Keratinocyte (primary cell): Measurements from ENCODE around the gene NEIL1.

Experiments
- EZH2 ChIP-seq: IDR thresholded peaks from one replicate; pipeline ENCODE4 v1.6.1; 2012; ENCODE audit warnings: inconsistent platforms, mild to moderate bottlenecking, low read length, moderate library complexity
- TF ChIP-seq, protein P1 (sequence below), 3 experiments: IDR thresholded peaks in 1 of 3; conservative IDR thresholded peaks in 1 of 3; optimal IDR thresholded peaks in 1 of 3; 2 replicates in 2 of 3; 3 replicates in 1 of 3; pipeline versions ENCODE3 to v1.5.1; 2011; ENCODE audit warnings: low read length in 3 of 3, mild to moderate bottlenecking in 3 of 3, moderate library complexity in 2 of 3, control low read depth in 1 of 3, inconsistent platforms in 1 of 3; ENCODE audit not compliant: insufficient read depth in 2 of 3; ENCODE audit errors: extremely low read depth in 1 of 3

DNA sequence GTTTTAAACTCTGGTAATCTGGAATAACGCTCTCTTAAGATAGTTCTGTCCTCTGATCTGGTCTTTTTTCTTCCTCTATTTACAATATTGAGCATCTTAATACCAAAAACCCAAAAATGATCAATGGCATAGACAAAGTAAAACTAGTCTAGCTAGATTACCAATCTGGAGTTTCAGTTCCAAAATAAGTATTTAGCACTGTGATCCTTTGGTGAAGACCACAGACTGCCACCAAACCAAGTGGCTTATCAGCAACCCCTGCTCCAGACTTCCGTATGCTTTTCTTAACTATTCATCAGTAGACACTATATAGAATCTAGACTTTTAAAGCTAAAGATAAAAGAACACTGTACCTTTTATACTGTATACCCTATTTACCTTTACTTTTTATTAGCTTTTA is 57.1 kb downstream of the NEIL1 start:
- TF ChIP-seq, protein P1, sequence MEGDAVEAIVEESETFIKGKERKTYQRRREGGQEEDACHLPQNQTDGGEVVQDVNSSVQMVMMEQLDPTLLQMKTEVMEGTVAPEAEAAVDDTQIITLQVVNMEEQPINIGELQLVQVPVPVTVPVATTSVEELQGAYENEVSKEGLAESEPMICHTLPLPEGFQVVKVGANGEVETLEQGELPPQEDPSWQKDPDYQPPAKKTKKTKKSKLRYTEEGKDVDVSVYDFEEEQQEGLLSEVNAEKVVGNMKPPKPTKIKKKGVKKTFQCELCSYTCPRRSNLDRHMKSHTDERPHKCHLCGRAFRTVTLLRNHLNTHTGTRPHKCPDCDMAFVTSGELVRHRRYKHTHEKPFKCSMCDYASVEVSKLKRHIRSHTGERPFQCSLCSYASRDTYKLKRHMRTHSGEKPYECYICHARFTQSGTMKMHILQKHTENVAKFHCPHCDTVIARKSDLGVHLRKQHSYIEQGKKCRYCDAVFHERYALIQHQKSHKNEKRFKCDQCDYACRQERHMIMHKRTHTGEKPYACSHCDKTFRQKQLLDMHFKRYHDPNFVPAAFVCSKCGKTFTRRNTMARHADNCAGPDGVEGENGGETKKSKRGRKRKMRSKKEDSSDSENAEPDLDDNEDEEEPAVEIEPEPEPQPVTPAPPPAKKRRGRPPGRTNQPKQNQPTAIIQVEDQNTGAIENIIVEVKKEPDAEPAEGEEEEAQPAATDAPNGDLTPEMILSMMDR (optimal IDR thresholded peaks at IDR 0.05 in 1 of 3, IDR thresholded peaks at IDR 0.05 in 1 of 3, conservative IDR thresholded peaks at IDR 0.05 in 1 of 3; ENCODE audit: extremely low read depth in 1 of 3, insufficient read depth in 2 of 3, low read length in 3 of 3), result no peak
- TF ChIP-seq EZH2, result no peak
